IMR-90 (cell line): Measurements from ENCODE around the gene APOBEC3H. TPM values are rescaled to one million over a fixed set of nuclear protein-coding genes. Genes with fewer than 3 reads are reported as not detected.

Experiments
- ATAC-seq: fragments of 200-7000 bp; cut with Tn5 transposase; 2 replicates; pipeline ENCODE4 v1.9.1; 2020; ENCODE audit warnings: low read depth, mild to moderate bottlenecking, moderate library complexity
- BruUV-seq: library from RNA; stranded (reverse); fragments of 400-500 nt; replicated peaks from 2 replicates; lab custom pipeline; 2021; lab: Mats Ljungman, UMichigan
- CTCF ChIA-PET: fragments of 300-600 bp; formaldehyde crosslinking; extraction: SDS; loops from one replicate; lab custom pipeline; 2021; ENCODE audit warnings: antibody characterized with exemption; lab: Yijun Ruan, JAX
- POLR2A ChIA-PET: fragments of 300-600 bp; sonication (Branson Sonifier 250); formaldehyde crosslinking; loops from one replicate; lab custom pipeline; 2022; ENCODE audit warnings: antibody characterized with exemption; ENCODE audit not compliant: unreplicated experiment; lab: Charles Lee
- DNase-seq: peaks from one replicate; pipeline ENCODE4 v3.0.0; 2013
- H2AFZ ChIP-seq: replicated peaks from 2 replicates; pipeline ENCODE3; 2013; ENCODE audit warnings: low read length, mild to moderate bottlenecking; ENCODE audit not compliant: poor library complexity
- H2AK5ac ChIP-seq: 2 replicates; pipeline ENCODE4 v1.6.1; 2013; ENCODE audit warnings: low read depth, low read length, inconsistent platforms
- H2AK9ac ChIP-seq: replicated peaks from 2 replicates; pipeline ENCODE3; 2013; ENCODE audit warnings: mild to moderate bottlenecking, low read depth, low read length, moderate library complexity; ENCODE audit not compliant: poor library complexity
- H2BK120ac ChIP-seq: 2 replicates; pipeline ENCODE4 v1.6.1; 2013; ENCODE audit warnings: low read depth, low read length, inconsistent platforms
- H2BK15ac ChIP-seq: 3 replicates; pipeline ENCODE4 v1.6.1; 2013; ENCODE audit warnings: low read depth, low read length, inconsistent platforms
- H2BK20ac ChIP-seq: 2 replicates; pipeline ENCODE4 v1.6.1; 2013; ENCODE audit warnings: low read depth, mild to moderate bottlenecking, inconsistent platforms, low read length, moderate library complexity
- H2BK5ac ChIP-seq: 2 replicates; pipeline ENCODE4 v1.6.1; 2013; ENCODE audit warnings: mild to moderate bottlenecking, low read depth, low read length, inconsistent platforms; ENCODE audit not compliant: poor library complexity, severe bottlenecking
- H3K14ac ChIP-seq: replicated peaks from 2 replicates; pipeline ENCODE4 v1.6.1; 2013; ENCODE audit warnings: low read depth, low read length, inconsistent platforms
- H3K18ac ChIP-seq: 2 replicates; pipeline ENCODE4 v1.6.1; 2013; ENCODE audit warnings: low read depth, low read length, control low read depth
- H3K23ac ChIP-seq: 2 replicates; pipeline ENCODE4 v1.6.1; 2013; ENCODE audit warnings: low read depth, low read length, inconsistent platforms
- H3K27ac ChIP-seq: 2 replicates; pipeline ENCODE4 v1.5.1; 2013; ENCODE audit warnings: mild to moderate bottlenecking, control low read depth, low read length; ENCODE audit not compliant: insufficient read depth
- H3K27me3 ChIP-seq: 2 replicates; pipeline ENCODE4 v1.6.1; 2013; ENCODE audit warnings: low read length; ENCODE audit not compliant: control insufficient read depth, insufficient read depth
- H3K36me3 ChIP-seq: 2 replicates; pipeline ENCODE4 v1.6.1; 2013; ENCODE audit warnings: low read length, mixed read lengths; ENCODE audit not compliant: control insufficient read depth, insufficient read depth
- H3K4ac ChIP-seq: 2 replicates; pipeline ENCODE4 v1.6.1; 2013; ENCODE audit warnings: low read depth, low read length, inconsistent platforms
- H3K4me1 ChIP-seq: 2 replicates; pipeline ENCODE4 v1.6.1; 2013; ENCODE audit warnings: low read length, mixed read lengths; ENCODE audit not compliant: control insufficient read depth, insufficient read depth
- H3K4me2 ChIP-seq: 2 replicates; pipeline ENCODE4 v1.6.1; 2013; ENCODE audit warnings: low read depth, mild to moderate bottlenecking, control low read depth, low read length, moderate library complexity
- H3K4me3 ChIP-seq: 2 replicates; pipeline ENCODE4 v1.5.1; 2013; ENCODE audit warnings: low read depth, mild to moderate bottlenecking, control low read depth, low read length, moderate library complexity; ENCODE audit not compliant: insufficient read depth
- H3K56ac ChIP-seq: 2 replicates; pipeline ENCODE4 v1.6.1; 2013; ENCODE audit warnings: low read length, inconsistent platforms; ENCODE audit not compliant: insufficient read depth; ENCODE audit errors: extremely low read depth
- H3K79me1 ChIP-seq, 2 experiments: 2 replicates each; pipeline ENCODE4 v1.6.1; 2013; ENCODE audit warnings: low read length in 2 of 2, inconsistent platforms in 1 of 2, low read depth in 1 of 2
- H3K9ac ChIP-seq: 2 replicates; pipeline ENCODE4 v1.6.1; 2013; ENCODE audit warnings: low read depth, low read length, control low read depth
- H3K9me1 ChIP-seq: 2 replicates; pipeline ENCODE4 v1.6.1; 2013; ENCODE audit warnings: low read length, inconsistent platforms; ENCODE audit not compliant: insufficient read depth
- H3K9me3 ChIP-seq: 2 replicates; pipeline ENCODE4 v1.6.1; 2013; ENCODE audit warnings: low read length; ENCODE audit not compliant: control insufficient read depth, insufficient read depth
- H4K20me1 ChIP-seq: 2 replicates; pipeline ENCODE4 v1.6.1; 2013; ENCODE audit warnings: low read length, inconsistent platforms; ENCODE audit not compliant: insufficient read depth
- H4K5ac ChIP-seq: 2 replicates; pipeline ENCODE4 v1.6.1; 2013; ENCODE audit warnings: mild to moderate bottlenecking, low read depth, low read length, control low read depth
- H4K8ac ChIP-seq, 2 experiments: 2 replicates each; pipeline ENCODE4 v1.6.1; 2013; ENCODE audit warnings: low read depth in 2 of 2, low read length in 2 of 2, control low read depth in 1 of 2, inconsistent platforms in 1 of 2
- H4K91ac ChIP-seq: 2 replicates; pipeline ENCODE4 v1.6.1; 2013; ENCODE audit warnings: low read depth, low read length, inconsistent platforms; ENCODE audit not compliant: insufficient read depth
- BHLHE40 ChIP-seq: fragments of 150-350 bp; IDR thresholded peaks from 2 replicates; pipeline ENCODE4 v1.6.1; 2016; ENCODE audit warnings: mild to moderate bottlenecking, low read depth, low read length
- CEBPB ChIP-seq: IDR thresholded peaks from 2 replicates; pipeline ENCODE4 v1.6.1; 2012; ENCODE audit warnings: low read depth, low read length, improper control_type of control experiment
- CHD1 ChIP-seq: IDR thresholded peaks from 2 replicates; pipeline ENCODE4 v1.6.1; 2012; ENCODE audit warnings: low read depth, low read length, improper control_type of control experiment
- FOS ChIP-seq: fragments of 150-350 bp; IDR thresholded peaks from 2 replicates; pipeline ENCODE4 v1.6.1; 2016; ENCODE audit warnings: low read depth, low read length
- MAFK ChIP-seq: IDR thresholded peaks from 2 replicates; pipeline ENCODE4 v1.6.1; 2012; ENCODE audit warnings: low read depth, low read length, improper control_type of control experiment
- MAZ ChIP-seq: IDR thresholded peaks from 2 replicates; pipeline ENCODE4 v1.6.1; 2012; ENCODE audit warnings: low read depth, mild to moderate bottlenecking, low read length, improper control_type of control experiment, moderate library complexity, borderline replicate concordance
- MXI1 ChIP-seq: IDR thresholded peaks from 2 replicates; pipeline ENCODE4 v1.6.1; 2012; ENCODE audit warnings: low read depth, mild to moderate bottlenecking, low read length, moderate library complexity, borderline replicate concordance
- NFE2L2 ChIP-seq: fragments of 150-350 bp; IDR thresholded peaks from 2 replicates; pipeline ENCODE4 v1.6.1; 2016; ENCODE audit warnings: low read depth, mild to moderate bottlenecking, low read length
- POLR2A ChIP-seq: IDR thresholded peaks from 2 replicates; pipeline ENCODE4 v1.6.1; 2012; ENCODE audit warnings: mild to moderate bottlenecking, low read depth, low read length
- RAD21 ChIP-seq: IDR thresholded peaks from 2 replicates; pipeline ENCODE4 v1.6.1; 2012; ENCODE audit warnings: low read length, improper control_type of control experiment
- RCOR1 ChIP-seq: IDR thresholded peaks from 2 replicates; pipeline ENCODE4 v1.6.1; 2012; ENCODE audit warnings: mild to moderate bottlenecking, low read length, improper control_type of control experiment; ENCODE audit not compliant: insufficient replicate concordance
- RFX5 ChIP-seq: IDR thresholded peaks from 2 replicates; pipeline ENCODE4 v1.8.0; 2012; ENCODE audit warnings: low read depth, mild to moderate bottlenecking, low read length, moderate library complexity
- SMC3 ChIP-seq: fragments of 150-350 bp; IDR thresholded peaks from 2 replicates; pipeline ENCODE4 v1.6.1; 2016; ENCODE audit warnings: low read depth, mild to moderate bottlenecking, antibody characterized with exemption, low read length, moderate library complexity
- USF2 ChIP-seq: fragments of 150-350 bp; IDR thresholded peaks from 2 replicates; pipeline ENCODE4 v1.6.1; 2017; ENCODE audit warnings: mild to moderate bottlenecking, antibody characterized with exemption, low read length, low read depth
- WGBS, 2 experiments: methylation state at CpG; one replicate each; pipeline versions ENCODE4 v1.1.5 to v1.1.7; 2013; ENCODE audit warnings: missing lambda C conversion rate in 2 of 2; ENCODE audit not compliant: insufficient read length in 1 of 2; ENCODE audit errors: extremely low coverage in 2 of 2; 5-methylcytosine and 5-hydroxymethylcytosine counted together
- dilution Hi-C: fragments of 300-500 bp; cut with HindIII; formaldehyde crosslinking; loops from one replicate; pipeline ENCODE4 v1.14.3; 2018; ENCODE audit warnings: low sequenced_read_pairs; ENCODE audit not compliant: unreplicated experiment
- in situ Hi-C: fragments of 300-500 bp; cut with MboI; formaldehyde crosslinking; loops from 3 replicates; pipeline ENCODE4 v1.14.3; 2019; ENCODE audit warnings: low sequenced_read_pairs, inconsistent platforms, mixed read lengths
- intact Hi-C: fragments of 100-400 bp; cut with micrococcal nuclease; formaldehyde crosslinking; loops from 2 replicates; pipeline ENCODE4 v1.10.0; 2022
- polyA plus RNA-seq, 3 experiments: library from polyadenylated mRNA; depleted of rRNA; stranded (reverse); fragments of >200 nt; gene quantifications; 2 replicates each; pipeline ENCODE4 v1.2.3, GENCODE V29; 2012; ENCODE audit warnings: low replicate concordance in 1 of 3
- total RNA-seq: library from RNA; depleted of rRNA; stranded (reverse); fragments of >200 nt; gene quantifications from 2 replicates; pipeline ENCODE4 v1.2.3, GENCODE V29; 2012
- TF ChIP-seq, protein P1 (sequence below): fragments of 150-350 bp; IDR thresholded peaks from 2 replicates; pipeline ENCODE4 v1.6.1; 2016; ENCODE audit warnings: low read depth, mild to moderate bottlenecking, low read length, moderate library complexity, borderline replicate concordance
- TF ChIP-seq, protein P2 (sequence below): conservative IDR thresholded peaks from 2 replicates; pipeline ENCODE4 v1.5.1; 2012; ENCODE audit warnings: mild to moderate bottlenecking, low read depth, low read length, improper control_type of control experiment

Gene APOBEC3H
- total and polyA plus RNA-seq, 2 of the 4 experiments (the other 2 are of a cell fraction), result 0.18 TPM; not detected in 1

DNA sequence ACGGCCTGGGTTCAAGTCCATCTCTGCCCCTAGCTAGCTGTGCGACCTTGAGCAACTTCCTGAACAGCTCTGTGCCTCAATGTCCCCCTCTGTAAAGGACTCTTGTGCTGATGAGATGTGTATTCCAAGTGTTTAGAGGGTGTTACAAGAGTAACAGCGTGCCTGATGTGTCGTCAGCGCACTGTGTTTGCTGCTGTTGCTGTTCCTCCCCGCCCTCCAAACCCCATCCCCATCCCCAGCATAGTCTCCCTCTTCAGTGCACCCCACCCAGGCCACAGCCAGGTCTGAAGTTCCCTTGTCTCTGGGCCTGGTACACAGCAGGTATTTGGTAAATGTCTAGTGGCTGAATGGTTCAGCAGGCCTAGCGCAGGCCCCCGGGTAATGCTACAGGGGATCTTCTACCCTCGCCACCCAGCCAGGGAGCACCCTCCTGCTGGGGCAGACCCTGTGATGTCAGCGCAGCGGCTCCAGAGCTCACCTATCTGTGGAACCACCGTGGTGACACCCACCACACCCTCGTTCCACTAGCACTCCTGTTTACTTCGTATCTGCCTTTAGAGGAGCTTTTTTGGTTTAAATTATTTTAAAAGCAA, 45.1 kb downstream of the APOBEC3H start:
- no peak overlapping the region for H2BK120ac ChIP-seq
- ChIA-PET CTCF (no interaction called here), POLR2A (no interaction called here)
- H2AFZ ChIP-seq, result no peak overlapping the region
- TF ChIP-seq RFX5, result no peak
- TF ChIP-seq MAFK, result no peak
- TF ChIP-seq BHLHE40, result no peak
- no peak for TF ChIP-seq NFE2L2
- TF ChIP-seq, protein P1, sequence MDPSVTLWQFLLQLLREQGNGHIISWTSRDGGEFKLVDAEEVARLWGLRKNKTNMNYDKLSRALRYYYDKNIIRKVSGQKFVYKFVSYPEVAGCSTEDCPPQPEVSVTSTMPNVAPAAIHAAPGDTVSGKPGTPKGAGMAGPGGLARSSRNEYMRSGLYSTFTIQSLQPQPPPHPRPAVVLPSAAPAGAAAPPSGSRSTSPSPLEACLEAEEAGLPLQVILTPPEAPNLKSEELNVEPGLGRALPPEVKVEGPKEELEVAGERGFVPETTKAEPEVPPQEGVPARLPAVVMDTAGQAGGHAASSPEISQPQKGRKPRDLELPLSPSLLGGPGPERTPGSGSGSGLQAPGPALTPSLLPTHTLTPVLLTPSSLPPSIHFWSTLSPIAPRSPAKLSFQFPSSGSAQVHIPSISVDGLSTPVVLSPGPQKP, result no peak
- TF ChIP-seq MXI1, result no peak
- no peak for TF ChIP-seq CEBPB
- TF ChIP-seq CHD1, result no peak
- TF ChIP-seq, protein P2, sequence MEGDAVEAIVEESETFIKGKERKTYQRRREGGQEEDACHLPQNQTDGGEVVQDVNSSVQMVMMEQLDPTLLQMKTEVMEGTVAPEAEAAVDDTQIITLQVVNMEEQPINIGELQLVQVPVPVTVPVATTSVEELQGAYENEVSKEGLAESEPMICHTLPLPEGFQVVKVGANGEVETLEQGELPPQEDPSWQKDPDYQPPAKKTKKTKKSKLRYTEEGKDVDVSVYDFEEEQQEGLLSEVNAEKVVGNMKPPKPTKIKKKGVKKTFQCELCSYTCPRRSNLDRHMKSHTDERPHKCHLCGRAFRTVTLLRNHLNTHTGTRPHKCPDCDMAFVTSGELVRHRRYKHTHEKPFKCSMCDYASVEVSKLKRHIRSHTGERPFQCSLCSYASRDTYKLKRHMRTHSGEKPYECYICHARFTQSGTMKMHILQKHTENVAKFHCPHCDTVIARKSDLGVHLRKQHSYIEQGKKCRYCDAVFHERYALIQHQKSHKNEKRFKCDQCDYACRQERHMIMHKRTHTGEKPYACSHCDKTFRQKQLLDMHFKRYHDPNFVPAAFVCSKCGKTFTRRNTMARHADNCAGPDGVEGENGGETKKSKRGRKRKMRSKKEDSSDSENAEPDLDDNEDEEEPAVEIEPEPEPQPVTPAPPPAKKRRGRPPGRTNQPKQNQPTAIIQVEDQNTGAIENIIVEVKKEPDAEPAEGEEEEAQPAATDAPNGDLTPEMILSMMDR, result no peak
- no peak for TF ChIP-seq FOS
- no peak for TF ChIP-seq MAZ
- TF ChIP-seq RCOR1, result no peak
- no peak for TF ChIP-seq SMC3
- no peak for TF ChIP-seq POLR2A
- TF ChIP-seq USF2, result no peak
- TF ChIP-seq RAD21, result no peak
- DNase-seq (no peak), ATAC-seq (no peak)
- no peak overlapping the region for H3K4me3 ChIP-seq
- H3K9ac ChIP-seq, result no peak overlapping the region
- no peak overlapping the region for H3K4me2 ChIP-seq
- no peak overlapping the region for H4K5ac ChIP-seq
- peaks cover 4% of the 10 kb centered on the region; the same call in 1 of the 2 replicates for H3K9me1 ChIP-seq
- in situ Hi-C loops (no loop called here), intact Hi-C loops (no loop called here), dilution Hi-C loops (no loop called here)
- peaks cover 7% of the 10 kb centered on the region for H3K4me1 ChIP-seq
- no peak overlapping the region for H2BK20ac ChIP-seq
- H3K14ac ChIP-seq, result no peak overlapping the region
- H3K27me3 ChIP-seq, result no peaks in the 10 kb centered on the region
- H4K8ac ChIP-seq, result no peak overlapping the region
- H3K79me1 ChIP-seq, result no peaks in the 10 kb centered on the region; a peak in 1 of 4 replicates
- H3K56ac ChIP-seq, result no peak overlapping the region
- no peak overlapping the region for H3K23ac ChIP-seq
- no peak overlapping the region for H2AK5ac ChIP-seq
- H3K9me3 ChIP-seq, result no peaks in the 10 kb centered on the region
- H3K36me3 ChIP-seq, result no peaks in the 10 kb centered on the region
- no peak overlapping the region for H2BK15ac ChIP-seq
- no peak overlapping the region for H3K4ac ChIP-seq
- H4K20me1 ChIP-seq, result no peaks in the 10 kb centered on the region
- BruUV-seq, result no TSS peak
- H2AK9ac ChIP-seq, result peak overlapping the region; percentile 28
- no peak overlapping the region for H4K91ac ChIP-seq
- no peak overlapping the region for H3K18ac ChIP-seq
- 100% methylated on average over 2 of the region's 14 CpGs; no CpG with 5 or more reads in 1 of the 2 experiments for WGBS, 2 experiments
- no peak overlapping the region for H3K27ac ChIP-seq
- H2BK5ac ChIP-seq, result no peak overlapping the region
